ENCODE results near the gene RAD51B. TPM values are rescaled to one million over a fixed set of nuclear protein-coding genes. Genes with fewer than 3 reads are reported as not detected.

RAD51B gene
- total and polyA plus RNA-seq, 2 experiments from 2014 or later = 10.1 to 18.0 TPM

DNA sequence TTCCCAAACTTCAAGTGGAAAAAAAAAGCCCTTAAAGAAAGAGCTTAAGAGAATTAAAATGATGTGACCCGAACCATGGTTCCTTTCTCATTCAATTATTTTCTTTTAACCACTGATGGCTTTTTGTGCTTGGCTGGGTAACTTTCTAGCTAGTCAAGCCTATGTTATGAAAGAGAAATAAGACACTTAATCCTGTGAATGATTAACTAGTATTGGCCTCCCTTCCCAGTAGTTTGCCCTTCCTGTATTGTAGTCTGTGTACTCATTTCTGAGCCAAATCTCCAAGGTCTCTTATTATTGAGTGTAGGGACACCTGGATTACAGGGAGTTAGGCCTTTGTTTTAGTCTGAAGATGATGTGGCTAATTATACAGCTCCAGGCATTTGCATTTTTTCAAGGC lies 353.0 kb downstream of the RAD51B start:
- 65% methylated on average over 1 of the region's 1 CpG for WGBS (ENCODE audit: low lambda C conversion rate, missing lambda C conversion rate)
- Histone ChIP-seq H3K4me1 (ENCODE audit: insufficient read depth) (peaks cover 75% of the 10 kb centered on the region), H3K4me3 (no peak overlapping the region), H3K36me3 (replicated peaks; ENCODE audit: insufficient read depth, low read depth) (no peaks in the 10 kb centered on the region), H3K9me2 (replicated peaks; ENCODE audit: insufficient read depth) (no peaks in the 10 kb centered on the region), H3K79me2 (no peaks in the 10 kb centered on the region), H3K27me3 (no peaks in the 10 kb centered on the region), H3K4me2 (peak overlapping the region; percentile 51), H2AFZ (no peak overlapping the region), H3K9me3 (ENCODE audit: low read depth) (no peaks in the 10 kb centered on the region), H4K20me1 (ENCODE audit: insufficient read depth, poor library complexity, severe bottlenecking) (no peaks in the 10 kb centered on the region), H3K27ac (peak overlapping the region; percentile 87)
- TF ChIP-seq, protein P1, sequence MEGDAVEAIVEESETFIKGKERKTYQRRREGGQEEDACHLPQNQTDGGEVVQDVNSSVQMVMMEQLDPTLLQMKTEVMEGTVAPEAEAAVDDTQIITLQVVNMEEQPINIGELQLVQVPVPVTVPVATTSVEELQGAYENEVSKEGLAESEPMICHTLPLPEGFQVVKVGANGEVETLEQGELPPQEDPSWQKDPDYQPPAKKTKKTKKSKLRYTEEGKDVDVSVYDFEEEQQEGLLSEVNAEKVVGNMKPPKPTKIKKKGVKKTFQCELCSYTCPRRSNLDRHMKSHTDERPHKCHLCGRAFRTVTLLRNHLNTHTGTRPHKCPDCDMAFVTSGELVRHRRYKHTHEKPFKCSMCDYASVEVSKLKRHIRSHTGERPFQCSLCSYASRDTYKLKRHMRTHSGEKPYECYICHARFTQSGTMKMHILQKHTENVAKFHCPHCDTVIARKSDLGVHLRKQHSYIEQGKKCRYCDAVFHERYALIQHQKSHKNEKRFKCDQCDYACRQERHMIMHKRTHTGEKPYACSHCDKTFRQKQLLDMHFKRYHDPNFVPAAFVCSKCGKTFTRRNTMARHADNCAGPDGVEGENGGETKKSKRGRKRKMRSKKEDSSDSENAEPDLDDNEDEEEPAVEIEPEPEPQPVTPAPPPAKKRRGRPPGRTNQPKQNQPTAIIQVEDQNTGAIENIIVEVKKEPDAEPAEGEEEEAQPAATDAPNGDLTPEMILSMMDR (IDR thresholded peaks at IDR 0.05; ENCODE audit: poor library complexity) = no peak
- peak; percentile 63 for DNase-seq (ENCODE audit: low spot score)

DNA sequence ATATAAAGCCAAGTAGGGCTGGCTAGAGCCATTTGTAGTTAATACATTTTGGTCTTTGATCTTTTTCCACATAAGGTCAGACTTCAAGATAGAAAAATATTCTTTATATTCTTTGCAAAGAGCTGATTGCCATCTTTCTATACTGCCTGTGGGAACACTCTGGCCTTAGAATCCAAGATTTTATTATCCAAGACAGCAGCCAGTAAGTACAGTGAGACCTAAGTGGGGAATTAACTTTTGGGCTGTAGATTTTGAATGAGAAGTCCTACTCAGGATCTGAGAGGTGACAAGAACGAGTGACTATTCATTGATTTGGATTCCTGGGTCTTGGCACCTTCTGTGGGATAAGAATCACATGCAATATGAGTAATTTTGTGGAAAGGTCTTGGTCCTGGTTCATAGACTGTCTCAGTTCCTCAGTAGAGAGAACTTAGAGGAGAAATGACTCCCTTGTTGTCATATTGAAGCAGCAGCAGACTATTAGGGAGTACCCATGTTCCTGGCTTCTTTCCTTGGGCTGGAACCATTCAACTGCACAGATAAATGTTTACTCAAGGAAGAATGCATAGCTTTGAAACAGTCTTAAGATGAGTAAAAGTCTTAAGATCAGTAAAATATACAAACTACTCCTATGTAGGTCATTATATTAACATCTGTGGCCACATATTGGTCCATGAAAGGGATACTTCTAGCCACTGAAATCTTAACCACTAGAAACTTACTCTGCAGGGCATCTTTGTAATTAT lies 353.8 kb downstream of the RAD51B start:
- TF ChIP-seq, protein P1 (IDR thresholded peaks at IDR 0.05; ENCODE audit: poor library complexity) = no peak
- TF ChIP-seq EZH2 (IDR thresholded peaks at IDR 0.05; ENCODE audit: borderline replicate concordance) (no peak), EZH2phosphoT487 (IDR thresholded peaks at IDR 0.05; ENCODE audit: low read depth, severe bottlenecking, unreplicated experiment) (no peak)
- Histone ChIP-seq H4K20me1 (ENCODE audit: insufficient read depth, poor library complexity, severe bottlenecking) (no peaks in the 10 kb centered on the region), H3K27ac (peak overlapping the region; percentile 87), H3K27me3 (no peaks in the 10 kb centered on the region), H3K36me3 (replicated peaks; ENCODE audit: insufficient read depth, low read depth) (no peaks in the 10 kb centered on the region), H3K9me2 (replicated peaks; ENCODE audit: insufficient read depth) (no peaks in the 10 kb centered on the region), H3K4me3 (no peak overlapping the region), H3K9me3 (ENCODE audit: low read depth) (no peaks in the 10 kb centered on the region), H3K4me1 (ENCODE audit: insufficient read depth) (peaks cover 75% of the 10 kb centered on the region), H3K4me2 (peak overlapping the region; percentile 1), H2AFZ (no peak overlapping the region), H3K79me2 (no peaks in the 10 kb centered on the region)
- DNase-seq (ENCODE audit: low spot score) = no peak
- 87% methylated on average over 1 of the region's 1 CpG for WGBS (ENCODE audit: low lambda C conversion rate, missing lambda C conversion rate)

DNA sequence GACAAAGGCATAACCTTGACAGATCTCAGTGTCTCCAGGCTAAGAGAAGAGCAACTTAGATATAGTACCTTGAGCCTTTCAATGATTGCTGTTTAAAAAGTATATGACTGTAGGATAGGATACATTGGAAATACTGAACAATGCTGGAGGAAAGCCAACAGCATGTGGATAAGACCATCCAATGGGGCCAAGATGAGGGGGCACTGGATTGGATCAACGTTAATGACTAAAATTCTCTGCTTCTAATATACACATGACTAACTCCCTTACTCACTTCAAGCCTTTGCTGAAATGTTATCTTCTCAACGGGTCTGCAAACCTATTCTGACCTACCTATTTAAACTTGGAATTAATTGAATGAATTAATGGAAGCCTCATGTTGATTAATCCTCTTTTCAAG lies 354.9 kb downstream of the RAD51B start:
- Histone ChIP-seq H3K4me3 (no peak overlapping the region), H3K36me3 (replicated peaks; ENCODE audit: insufficient read depth, low read depth) (no peaks in the 10 kb centered on the region), H3K4me1 (ENCODE audit: insufficient read depth) (peaks cover 74% of the 10 kb centered on the region), H3K4me2 (no peak overlapping the region), H3K9me3 (ENCODE audit: low read depth) (no peaks in the 10 kb centered on the region), H3K27ac (peak overlapping the region; percentile 87), H3K79me2 (no peaks in the 10 kb centered on the region), H2AFZ (no peak overlapping the region), H3K27me3 (no peaks in the 10 kb centered on the region), H4K20me1 (ENCODE audit: insufficient read depth, poor library complexity, severe bottlenecking) (no peaks in the 10 kb centered on the region), H3K9me2 (replicated peaks; ENCODE audit: insufficient read depth) (no peaks in the 10 kb centered on the region)
- DNase-seq (ENCODE audit: low spot score) = no peak
- WGBS (ENCODE audit: low lambda C conversion rate, missing lambda C conversion rate) = 76% methylated on average over 2 of the region's 2 CpGs
- no peak for TF ChIP-seq EZH2 (IDR thresholded peaks at IDR 0.05; ENCODE audit: borderline replicate concordance)
- TF ChIP-seq, protein P1 (IDR thresholded peaks at IDR 0.05; ENCODE audit: poor library complexity) = no peak
- no peak for TF ChIP-seq EZH2phosphoT487 (IDR thresholded peaks at IDR 0.05; ENCODE audit: low read depth, severe bottlenecking, unreplicated experiment)

All from hepatocyte (in vitro differentiated cells).